ENCODE measurements around the gene HAGH.

Gene HAGH

GRCh38 chr16:1762879-1763520 is 63.6 kb downstream of the HAGH start:
- H3K4me3 ChIP-seq (ENCODE audit: low read length), result no peak overlapping the region
- H3K79me2 ChIP-seq (ENCODE audit: control insufficient read depth, low read length), result no peaks in the 10 kb centered on the region
- no peaks in the 10 kb centered on the region for H3F3A ChIP-seq (ENCODE audit: control insufficient read depth, insufficient read depth)
- H3K9me2 ChIP-seq (replicated peaks; ENCODE audit: control insufficient read depth, low read length), result no peaks in the 10 kb centered on the region
- H4K20me1 ChIP-seq (ENCODE audit: control insufficient read depth, insufficient read depth, low read depth, low read length), result no peaks in the 10 kb centered on the region
- H3K4me2 ChIP-seq (ENCODE audit: low read length), result no peak overlapping the region
- TF ChIP-seq EZH2phosphoT487 (IDR thresholded peaks at IDR 0.05; ENCODE audit: borderline replicate concordance, low read length), result no peak
- TF ChIP-seq CTCF (IDR thresholded peaks at IDR 0.05; ENCODE audit: low read depth, low read length, poor library complexity, severe bottlenecking), result no peak
- no peaks in the 10 kb centered on the region for H3K4me1 ChIP-seq (ENCODE audit: control insufficient read depth, low read length)
- no peaks in the 10 kb centered on the region for H3K27me3 ChIP-seq (ENCODE audit: control insufficient read depth, low read length)
- H3K36me3 ChIP-seq (ENCODE audit: control insufficient read depth, low read length), result peaks cover 74% of the 10 kb centered on the region
- no peaks in the 10 kb centered on the region for H3K9me3 ChIP-seq (ENCODE audit: control insufficient read depth, insufficient read depth, low read length)
- no peak overlapping the region for H3K27ac ChIP-seq (ENCODE audit: low read depth, low read length)

GRCh38 chr16:1762196-1762878 is 64.3 kb downstream of the HAGH start:
- H3K27ac ChIP-seq (ENCODE audit: low read depth, low read length), result no peak overlapping the region
- H3F3A ChIP-seq (ENCODE audit: control insufficient read depth, insufficient read depth), result no peaks in the 10 kb centered on the region
- H3K9me3 ChIP-seq (ENCODE audit: control insufficient read depth, insufficient read depth, low read length), result no peaks in the 10 kb centered on the region
- H3K9me2 ChIP-seq (replicated peaks; ENCODE audit: control insufficient read depth, low read length), result no peaks in the 10 kb centered on the region
- H3K4me3 ChIP-seq (ENCODE audit: low read length), result no peak overlapping the region
- H3K27me3 ChIP-seq (ENCODE audit: control insufficient read depth, low read length), result no peaks in the 10 kb centered on the region
- H3K79me2 ChIP-seq (ENCODE audit: control insufficient read depth, low read length), result no peaks in the 10 kb centered on the region
- no peak overlapping the region for H3K4me2 ChIP-seq (ENCODE audit: low read length)
- TF ChIP-seq CTCF (IDR thresholded peaks at IDR 0.05; ENCODE audit: low read depth, low read length, poor library complexity, severe bottlenecking) (no peak), EZH2phosphoT487 (IDR thresholded peaks at IDR 0.05; ENCODE audit: borderline replicate concordance, low read length) (no peak)
- H4K20me1 ChIP-seq (ENCODE audit: control insufficient read depth, insufficient read depth, low read depth, low read length), result no peaks in the 10 kb centered on the region
- peaks cover 70% of the 10 kb centered on the region for H3K36me3 ChIP-seq (ENCODE audit: control insufficient read depth, low read length)
- no peaks in the 10 kb centered on the region for H3K4me1 ChIP-seq (ENCODE audit: control insufficient read depth, low read length)

GRCh38 chr16:1761751-1762150 is 64.9 kb downstream of the HAGH start:
- Histone ChIP-seq H3K27ac (ENCODE audit: low read depth, low read length) (no peak overlapping the region), H3K27me3 (ENCODE audit: control insufficient read depth, low read length) (no peaks in the 10 kb centered on the region), H3K79me2 (ENCODE audit: control insufficient read depth, low read length) (no peaks in the 10 kb centered on the region), H3K4me3 (ENCODE audit: low read length) (no peak overlapping the region), H4K20me1 (ENCODE audit: control insufficient read depth, insufficient read depth, low read depth, low read length) (no peaks in the 10 kb centered on the region), H3K4me1 (ENCODE audit: control insufficient read depth, low read length) (no peaks in the 10 kb centered on the region), H3K9me3 (ENCODE audit: control insufficient read depth, insufficient read depth, low read length) (no peaks in the 10 kb centered on the region), H3K36me3 (ENCODE audit: control insufficient read depth, low read length) (peaks cover 65% of the 10 kb centered on the region), H3F3A (ENCODE audit: control insufficient read depth, insufficient read depth) (no peaks in the 10 kb centered on the region), H3K9me2 (replicated peaks; ENCODE audit: control insufficient read depth, low read length) (no peaks in the 10 kb centered on the region), H3K4me2 (ENCODE audit: low read length) (no peak overlapping the region)
- TF ChIP-seq EZH2phosphoT487 (IDR thresholded peaks at IDR 0.05; ENCODE audit: borderline replicate concordance, low read length), result no peak
- no peak for TF ChIP-seq CTCF (IDR thresholded peaks at IDR 0.05; ENCODE audit: low read depth, low read length, poor library complexity, severe bottlenecking)

All from DOHH2 (cell line).